ENCODE results near the gene STK16.
"Not testable (repeated sequence)": the region's sequence is repeated elsewhere in the genome, so short reads cannot be mapped to it uniquely, and the experiment has no call there.

STK16 gene

GRCh38 chr2:219286436-219287115 is 41.3 kb downstream of the STK16 start:
- TF ChIP-seq POLR2A (IDR thresholded peaks at IDR 0.05; ENCODE audit: low read length) (no peak), GATA1 (IDR thresholded peaks at IDR 0.05; ENCODE audit: low read depth, low read length) (no peak)
- DNase-seq, result no peak

GRCh38 chr2:219287116-219287440 is 41.8 kb downstream of the STK16 start:
- DNase-seq, result not testable (repeated sequence)

- TF ChIP-seq POLR2A (IDR thresholded peaks at IDR 0.05; ENCODE audit: low read length), result no peak
- no peak for TF ChIP-seq GATA1 (IDR thresholded peaks at IDR 0.05; ENCODE audit: low read depth, low read length)
- peak; percentile 62 to 68 for DNase-seq
Observed at GRCh38 chr2:219287580-219288265, 42.4 kb downstream of the STK16 start.

GRCh38 chr2:219289195-219289536 is 43.9 kb downstream of the STK16 start:
- no peak for DNase-seq
- TF ChIP-seq GATA1 (IDR thresholded peaks at IDR 0.05; ENCODE audit: low read depth, low read length) (no peak), POLR2A (IDR thresholded peaks at IDR 0.05; ENCODE audit: low read length) (no peak)

- TF ChIP-seq GATA1 (IDR thresholded peaks at IDR 0.05; ENCODE audit: low read depth, low read length) (no peak), POLR2A (IDR thresholded peaks at IDR 0.05; ENCODE audit: low read length) (no peak)
- DNase-seq, result peak; percentile 89 to 95
Observed at GRCh38 chr2:219289537-219290361, 44.5 kb downstream of the STK16 start.

GRCh38 chr2:219290381-219291171 is 45.3 kb downstream of the STK16 start:
- DNase-seq, result no peak
- no peak for TF ChIP-seq GATA1 (IDR thresholded peaks at IDR 0.05; ENCODE audit: low read depth, low read length)
- no peak for TF ChIP-seq POLR2A (IDR thresholded peaks at IDR 0.05; ENCODE audit: low read length)

- no peak for DNase-seq
Observed at GRCh38 chr2:219291394-219291793, 46.1 kb downstream of the STK16 start.

GRCh38 chr2:219291910-219292490 is 46.7 kb downstream of the STK16 start:
- no peak for TF ChIP-seq POLR2A (IDR thresholded peaks at IDR 0.05; ENCODE audit: low read length)
- no peak for TF ChIP-seq GATA1 (IDR thresholded peaks at IDR 0.05; ENCODE audit: low read depth, low read length)
- no peak for DNase-seq

More at GRCh38 chr2:219291394-219291793, 46.1 kb downstream of the STK16 start:
- TF ChIP-seq POLR2A (IDR thresholded peaks at IDR 0.05; ENCODE audit: low read length) (no peak), GATA1 (IDR thresholded peaks at IDR 0.05; ENCODE audit: low read depth, low read length) (no peak)

GRCh38 chr2:219292616-219293015 is 47.3 kb downstream of the STK16 start:
- DNase-seq, result no peak
- TF ChIP-seq POLR2A (IDR thresholded peaks at IDR 0.05; ENCODE audit: low read length), result no peak
- TF ChIP-seq GATA1 (IDR thresholded peaks at IDR 0.05; ENCODE audit: low read depth, low read length), result no peak

- TF ChIP-seq POLR2A (IDR thresholded peaks at IDR 0.05; ENCODE audit: low read length) (no peak), GATA1 (IDR thresholded peaks at IDR 0.05; ENCODE audit: low read depth, low read length) (no peak)
- no peak for DNase-seq
Observed at GRCh38 chr2:219293736-219294231, 48.5 kb downstream of the STK16 start.

GRCh38 chr2:219294356-219295351 is 49.4 kb downstream of the STK16 start:
- peak; percentile 91 to 96 for DNase-seq
- no peak for TF ChIP-seq GATA1 (IDR thresholded peaks at IDR 0.05; ENCODE audit: low read depth, low read length)
- TF ChIP-seq POLR2A (IDR thresholded peaks at IDR 0.05; ENCODE audit: low read length), result peak; percentile 82

- no peak for DNase-seq
- TF ChIP-seq GATA1 (IDR thresholded peaks at IDR 0.05; ENCODE audit: low read depth, low read length), result no peak
- TF ChIP-seq POLR2A (IDR thresholded peaks at IDR 0.05; ENCODE audit: low read length), result no peak
Observed at GRCh38 chr2:219296142-219296541, 50.9 kb downstream of the STK16 start.

Data from erythroblast (primary cell).